22Rv1 (cell line): ENCODE measurements around the gene CAMTA1.

ENCODE experiments used
- H3K27ac ChIP-seq: fragments of 450-650 bp; 2 replicates; pipeline ENCODE4 v1.5.1; 2017
- CTCF ChIP-seq: fragments of 450-650 bp; IDR thresholded peaks from 2 replicates; pipeline ENCODE4 v1.5.1; 2017; ENCODE audit warnings: mild to moderate bottlenecking
- ZFX ChIP-seq: fragments of 450-650 bp; IDR thresholded peaks from 2 replicates; pipeline ENCODE4 v1.6.1; 2017; ENCODE audit warnings: antibody characterized with exemption, borderline replicate concordance

CAMTA1 gene

GRCh38 chr1:7387053-7387927, 602.0 kb downstream of the CAMTA1 start:
- no peak for TF ChIP-seq ZFX
- H3K27ac ChIP-seq, result no peak overlapping the region

GRCh38 chr1:7388141-7388487, 602.9 kb downstream of the CAMTA1 start:
- TF ChIP-seq ZFX (no peak), CTCF (no peak)
- no peak overlapping the region for H3K27ac ChIP-seq

GRCh38 chr1:7388488-7389185, 603.4 kb downstream of the CAMTA1 start:
- no peak overlapping the region for H3K27ac ChIP-seq

GRCh38 chr1:7389201-7389905, 604.1 kb downstream of the CAMTA1 start:
- no peak for TF ChIP-seq CTCF
- no peak for TF ChIP-seq ZFX
- no peak overlapping the region for H3K27ac ChIP-seq

More at GRCh38 chr1:7388488-7389185, 603.4 kb downstream of the CAMTA1 start:
- no peak for TF ChIP-seq ZFX
- TF ChIP-seq CTCF, result no peak

GRCh38 chr1:7389906-7390603, 604.8 kb downstream of the CAMTA1 start:
- no peak for TF ChIP-seq CTCF
- TF ChIP-seq ZFX, result no peak
- no peak overlapping the region for H3K27ac ChIP-seq

GRCh38 chr1:7390604-7391000, 605.3 kb downstream of the CAMTA1 start:
- no peak for TF ChIP-seq CTCF
- no peak overlapping the region for H3K27ac ChIP-seq

- TF ChIP-seq CTCF, result no peak
- no peak for TF ChIP-seq ZFX
- no peak overlapping the region for H3K27ac ChIP-seq
Observed at GRCh38 chr1:7393136-7393535, 607.9 kb downstream of the CAMTA1 start.
